HG02763 (cell line): Measurements from ENCODE around the gene WFIKKN1.

Experiments
- ATAC-seq: cut with Tn5 transposase; IDR thresholded peaks from one replicate; pipeline ENCODE4 v1.9.1; 2021; ENCODE audit warnings: mild to moderate bottlenecking, moderate library complexity; ENCODE audit not compliant: unreplicated experiment

The WFIKKN1 gene

DNA sequence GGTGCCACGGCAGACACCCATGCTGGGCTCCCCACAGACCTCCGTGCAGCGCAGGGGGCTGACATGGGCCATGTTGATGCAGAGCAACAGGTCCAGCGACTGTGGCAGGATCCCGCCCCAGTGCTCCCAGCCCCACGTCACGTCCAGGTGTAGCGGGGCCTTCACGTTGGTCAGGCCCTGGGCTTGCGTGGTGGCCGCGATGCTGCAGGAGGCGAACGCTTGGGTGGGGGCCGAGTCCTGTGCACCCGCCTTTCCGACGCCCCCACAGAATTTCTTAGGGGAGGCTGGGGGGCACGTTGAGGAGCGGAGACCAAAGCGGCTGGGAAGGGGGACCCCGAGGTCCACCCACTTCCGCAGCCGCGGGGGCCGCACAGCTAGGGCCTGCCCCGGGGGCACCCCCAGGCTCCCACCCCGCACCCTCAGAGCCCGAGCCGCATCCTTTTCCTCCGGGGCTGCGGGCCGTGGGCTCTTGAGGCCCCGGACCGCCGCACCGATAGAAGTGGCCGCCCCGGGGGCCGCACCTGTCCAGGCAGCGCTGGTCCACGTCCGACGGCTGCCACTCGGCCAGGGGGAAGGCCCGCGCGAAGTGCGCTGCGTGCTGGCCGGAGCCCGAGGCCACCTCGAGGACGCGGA is 4.9 kb downstream of the WFIKKN1 start:
- no peak for ATAC-seq

DNA sequence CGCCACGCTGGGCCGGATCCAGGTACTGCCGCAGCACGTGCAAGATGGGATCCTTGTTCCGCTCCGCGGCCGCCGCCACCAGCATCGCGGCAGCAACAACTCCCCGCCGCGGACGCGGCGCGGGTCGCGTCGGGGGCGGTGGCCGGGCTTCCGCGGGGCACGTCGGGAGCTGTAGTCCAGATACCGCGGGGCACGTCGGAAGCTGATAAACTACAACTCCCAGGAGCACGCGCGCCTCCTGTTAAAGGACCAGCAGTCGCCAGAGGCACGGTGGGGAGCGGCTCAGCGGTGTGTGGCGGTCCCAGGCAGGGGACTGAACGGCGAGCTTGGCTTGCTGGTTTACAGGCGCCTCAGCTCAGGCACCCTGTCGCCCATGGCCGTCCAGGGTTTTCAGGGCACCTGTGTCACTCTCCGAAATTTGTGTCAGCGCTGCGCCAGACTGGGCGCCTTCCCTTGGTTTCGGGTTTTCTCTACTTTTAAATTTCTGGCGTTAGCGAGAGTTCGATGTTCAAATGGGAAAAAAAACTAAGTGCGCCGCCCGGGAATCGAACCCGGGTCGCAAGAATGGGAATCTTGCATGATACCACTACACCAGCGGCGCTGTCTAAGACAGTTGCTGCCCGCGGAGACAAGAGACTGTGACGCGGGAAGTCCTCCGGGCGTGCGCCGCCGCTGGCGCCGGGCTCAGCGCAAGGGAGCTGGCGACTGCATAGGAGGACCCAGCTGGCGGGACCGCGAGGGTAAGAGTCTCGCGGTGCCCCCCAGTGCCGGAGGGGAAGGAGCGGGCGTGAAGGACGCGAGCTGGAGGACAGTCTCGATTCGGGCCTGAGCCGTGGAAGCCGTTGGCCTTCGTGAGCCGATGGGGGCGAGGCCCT is 5.7 kb downstream of the WFIKKN1 start, which contains the start of gene METTL26:
TSS of gene METTL26 (minus strand) at position 100 of the 875 bp plus-strand sequence. CDS start at position 85, 15 bp downstream.
- ATAC-seq: peak; percentile 76

DNA sequence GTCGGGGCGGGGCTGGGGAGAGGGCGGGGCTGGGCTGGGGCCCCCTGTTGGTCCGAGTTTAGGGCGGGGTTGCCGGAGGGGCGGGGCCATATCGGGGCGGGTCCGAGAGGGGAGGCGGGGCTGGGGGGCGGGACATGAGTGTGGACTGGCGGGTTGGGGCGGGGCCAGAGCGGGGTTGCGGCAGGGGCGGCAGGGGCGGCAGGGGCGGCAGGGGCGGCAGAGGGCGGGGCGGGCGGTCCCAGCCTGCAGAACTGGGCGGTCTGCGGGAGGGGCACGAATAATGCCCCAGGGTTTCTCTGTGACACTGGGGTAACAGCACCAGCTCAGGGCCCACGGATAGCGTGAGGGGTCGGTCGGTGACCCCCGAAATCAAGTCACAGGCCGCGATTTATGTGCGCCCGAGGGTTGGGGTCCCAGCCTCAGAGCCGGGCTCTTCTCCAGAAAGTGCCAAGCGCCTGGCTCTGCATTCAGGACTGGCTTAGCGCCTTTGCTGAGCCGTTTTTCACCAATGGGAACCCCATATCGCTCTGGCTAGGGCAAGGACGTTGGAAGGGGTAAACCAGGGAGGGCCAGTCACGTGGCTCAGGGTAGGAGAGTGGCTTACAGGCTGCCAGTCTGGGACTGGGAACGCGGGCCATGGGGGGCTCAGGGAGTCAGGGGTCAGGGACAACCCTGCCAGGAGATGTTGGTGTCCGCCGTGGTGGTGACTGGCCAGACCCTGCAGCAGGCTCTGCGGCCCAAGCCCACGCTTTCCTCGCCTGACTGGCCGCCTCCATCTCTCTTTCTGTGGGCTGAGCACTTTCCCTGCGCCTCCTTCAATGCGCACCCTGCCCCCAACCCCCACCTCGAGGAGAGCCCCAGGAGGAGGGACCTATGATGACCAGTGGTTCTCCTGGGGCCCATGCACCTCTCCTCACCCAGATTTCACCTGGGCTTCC is 6.6 kb downstream of the WFIKKN1 start:
- no peak for ATAC-seq

DNA sequence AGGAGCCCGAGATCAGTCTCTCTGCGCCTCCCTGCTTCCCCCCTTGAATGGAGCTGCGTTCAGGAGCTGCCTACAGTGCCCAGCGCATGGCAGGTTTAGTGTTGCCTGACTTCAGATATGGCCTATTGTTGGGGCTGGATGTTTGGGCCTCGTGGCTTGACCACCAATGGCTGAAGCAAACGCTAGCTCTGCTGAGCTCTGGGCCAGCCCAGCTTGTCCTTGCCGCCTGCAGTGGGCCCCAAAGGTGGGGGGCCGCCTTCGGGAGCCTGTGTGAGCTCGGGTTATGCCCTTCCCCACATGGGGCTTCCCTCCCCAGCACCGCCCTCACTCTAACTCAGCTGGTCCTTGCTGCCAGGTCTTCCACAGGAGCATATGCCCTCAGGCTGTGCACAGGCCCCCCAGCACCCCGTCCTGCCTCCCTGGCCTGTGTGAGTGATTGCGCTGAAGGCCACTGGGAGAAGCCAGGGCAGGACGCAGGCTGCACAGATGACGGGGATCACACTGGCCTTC is 7.3 kb downstream of the WFIKKN1 start:
- ATAC-seq: no peak

DNA sequence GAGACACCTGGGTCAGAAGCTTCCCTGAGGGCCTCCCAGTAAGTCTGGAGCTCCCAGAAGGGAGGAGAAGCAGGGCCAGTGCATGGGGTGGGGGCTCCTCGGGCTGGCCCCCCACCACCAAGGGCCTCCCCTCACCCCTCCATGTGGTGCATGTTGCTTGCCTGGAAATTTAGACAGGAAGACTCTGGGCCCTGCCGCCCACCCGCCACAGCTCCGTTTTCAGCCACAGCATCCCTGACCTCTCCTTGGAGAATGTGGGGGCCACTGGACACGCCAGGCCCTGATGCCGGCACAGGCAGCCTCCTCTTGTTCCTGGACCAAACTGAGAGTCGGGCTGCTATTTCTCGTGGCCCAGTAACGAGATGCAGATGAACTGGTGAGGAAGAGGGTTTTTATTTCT is 8.1 kb downstream of the WFIKKN1 start:
- ATAC-seq: no peak

DNA sequence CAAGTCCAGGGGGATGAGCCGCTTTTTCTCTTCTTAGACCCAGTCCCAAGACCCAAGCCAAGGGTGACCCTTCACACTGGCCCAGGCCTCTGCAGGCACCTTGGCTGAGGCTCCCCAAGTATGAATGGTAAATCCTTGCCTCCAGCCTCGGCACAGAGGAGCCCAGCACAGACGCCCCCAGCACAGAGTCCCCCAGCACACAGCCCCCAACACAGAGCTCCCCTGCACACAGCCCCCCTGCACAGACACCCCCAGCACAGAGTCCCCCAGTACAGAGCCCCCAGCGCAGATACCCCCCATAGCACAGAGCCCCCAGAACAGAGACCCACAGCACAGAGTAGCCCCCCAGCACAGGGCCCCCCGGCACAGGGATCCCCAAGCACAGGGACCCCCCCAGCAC is 9.8 kb downstream of the WFIKKN1 start:
- ATAC-seq: no peak

DNA sequence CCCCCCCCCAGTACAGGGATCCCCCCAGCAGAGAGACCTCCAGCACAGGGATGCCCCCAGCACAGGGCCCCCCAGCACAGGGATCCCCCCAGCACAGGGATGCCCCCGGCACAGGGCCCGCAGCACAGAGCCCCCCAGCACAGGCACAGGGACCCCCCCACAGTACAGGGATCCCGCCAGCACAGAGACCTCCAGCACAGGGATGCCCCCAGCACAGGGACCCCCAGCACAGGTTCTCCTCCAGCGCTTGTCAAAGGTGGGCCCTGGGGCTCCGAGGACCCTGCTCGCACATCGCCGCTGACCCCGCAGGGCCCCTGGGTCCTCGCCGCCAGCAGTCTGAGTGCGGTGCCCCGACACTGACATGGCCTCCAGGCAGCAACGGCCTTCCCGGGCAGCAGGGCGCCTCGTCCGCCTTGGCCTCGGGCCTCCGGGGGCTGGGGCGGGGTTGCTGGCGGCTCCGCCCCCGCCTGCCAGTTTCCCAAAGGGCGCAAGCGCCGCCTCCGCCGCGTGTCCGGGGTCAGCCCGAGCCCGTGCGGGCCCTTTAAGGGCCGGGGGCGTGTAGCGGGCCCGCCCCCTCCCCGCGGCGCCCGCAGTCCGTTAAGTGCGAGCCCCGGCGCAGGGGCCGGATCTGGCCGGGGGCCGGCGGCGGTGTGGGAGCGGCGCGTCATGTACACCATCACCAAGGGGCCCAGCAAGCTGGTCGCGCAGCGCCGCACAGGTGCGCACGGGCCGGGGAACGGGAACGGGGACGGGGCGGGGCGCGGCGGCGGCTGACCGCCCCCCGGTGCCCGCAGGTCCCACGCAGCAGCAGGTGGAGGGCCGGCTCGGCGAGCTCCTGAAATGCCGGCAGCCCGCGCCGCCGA is 10.8 kb downstream of the WFIKKN1 start, which contains the start of gene MCRIP2:
TSS of gene MCRIP2 (plus strand) at position 503 of the 863 bp plus-strand sequence. CDS start at position 667, 164 bp downstream.
- peak; percentile 54 for ATAC-seq

DNA sequence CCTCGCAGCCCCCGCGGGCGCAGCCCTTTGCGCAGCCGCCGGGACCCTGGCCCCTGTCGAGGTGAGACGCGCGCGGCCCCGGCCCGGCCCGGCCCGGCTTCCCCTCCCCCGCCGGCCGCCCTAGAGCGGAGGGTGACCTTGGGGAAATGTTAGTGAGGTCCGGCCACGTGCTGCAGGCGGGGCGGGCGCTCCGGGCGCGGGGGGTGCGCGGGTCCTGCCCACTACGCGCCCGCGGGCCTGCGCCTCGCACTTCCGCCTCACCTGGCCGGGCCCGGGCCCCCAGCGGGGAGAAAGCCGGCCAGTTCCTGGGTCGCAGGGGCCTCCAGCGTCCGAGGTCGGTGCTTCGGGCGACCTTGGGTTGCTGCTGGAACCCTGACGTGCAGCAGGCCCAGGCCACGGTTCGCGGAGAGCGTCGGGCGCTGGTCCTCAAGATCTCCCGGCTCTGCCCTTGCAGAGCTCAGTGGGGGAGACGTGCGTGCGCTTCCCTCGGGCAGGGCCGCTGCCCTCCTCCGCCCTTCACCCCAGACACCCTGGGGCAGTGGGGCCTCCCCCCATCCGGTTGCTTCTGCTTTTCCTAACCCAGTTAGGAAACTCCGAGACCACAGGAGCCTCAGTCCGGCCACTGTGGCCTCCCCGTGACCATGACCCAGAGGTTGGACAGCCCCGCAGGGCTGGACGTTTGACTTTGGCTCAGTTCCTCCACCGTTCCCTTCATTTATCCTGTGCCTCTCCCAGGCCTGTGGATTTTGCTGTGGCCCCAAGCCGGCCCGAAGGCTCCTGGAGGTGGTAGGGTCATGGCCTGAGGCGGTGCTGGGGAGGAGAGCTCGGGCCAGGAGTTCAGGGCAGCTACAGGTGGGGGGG is 11.6 kb downstream of the WFIKKN1 start:
- ATAC-seq: peak; percentile 37

DNA sequence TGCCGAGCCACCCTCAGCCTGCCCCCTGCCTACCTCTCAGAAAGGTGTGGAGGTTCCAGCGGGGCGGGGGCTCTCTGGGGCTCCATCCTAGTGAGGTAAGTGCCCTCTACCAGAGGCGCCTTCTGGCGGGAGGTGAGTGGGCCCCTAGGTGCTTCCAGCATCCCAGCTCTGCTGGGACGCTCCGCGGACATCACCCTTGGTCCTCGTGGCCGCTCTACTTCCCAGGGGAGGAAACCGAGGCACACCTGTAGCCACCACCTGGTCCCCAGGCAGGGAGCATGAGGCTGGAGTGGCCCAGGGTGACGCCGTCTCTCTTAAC is 12.2 kb downstream of the WFIKKN1 start:
- no peak for ATAC-seq

DNA sequence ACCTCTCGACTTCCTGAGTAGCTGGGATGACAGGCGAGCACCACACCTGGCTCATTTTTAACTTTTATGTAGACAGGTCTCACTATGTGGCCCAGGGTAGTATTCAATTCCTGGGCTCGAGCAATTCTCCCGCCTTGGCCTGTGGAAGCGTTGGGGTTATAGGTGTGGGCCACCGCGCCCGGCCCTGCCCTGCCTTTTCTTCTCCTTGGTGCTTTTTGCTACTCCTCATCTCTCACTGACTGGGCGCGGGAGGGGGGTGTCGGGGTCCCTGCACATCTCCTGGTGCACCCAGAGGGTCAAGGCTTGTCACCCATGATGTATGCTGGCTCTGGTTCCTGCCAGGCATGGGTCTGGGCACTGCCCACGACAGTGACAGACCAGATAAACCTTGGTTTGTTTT is 13.8 kb downstream of the WFIKKN1 start:
- no peak for ATAC-seq

DNA sequence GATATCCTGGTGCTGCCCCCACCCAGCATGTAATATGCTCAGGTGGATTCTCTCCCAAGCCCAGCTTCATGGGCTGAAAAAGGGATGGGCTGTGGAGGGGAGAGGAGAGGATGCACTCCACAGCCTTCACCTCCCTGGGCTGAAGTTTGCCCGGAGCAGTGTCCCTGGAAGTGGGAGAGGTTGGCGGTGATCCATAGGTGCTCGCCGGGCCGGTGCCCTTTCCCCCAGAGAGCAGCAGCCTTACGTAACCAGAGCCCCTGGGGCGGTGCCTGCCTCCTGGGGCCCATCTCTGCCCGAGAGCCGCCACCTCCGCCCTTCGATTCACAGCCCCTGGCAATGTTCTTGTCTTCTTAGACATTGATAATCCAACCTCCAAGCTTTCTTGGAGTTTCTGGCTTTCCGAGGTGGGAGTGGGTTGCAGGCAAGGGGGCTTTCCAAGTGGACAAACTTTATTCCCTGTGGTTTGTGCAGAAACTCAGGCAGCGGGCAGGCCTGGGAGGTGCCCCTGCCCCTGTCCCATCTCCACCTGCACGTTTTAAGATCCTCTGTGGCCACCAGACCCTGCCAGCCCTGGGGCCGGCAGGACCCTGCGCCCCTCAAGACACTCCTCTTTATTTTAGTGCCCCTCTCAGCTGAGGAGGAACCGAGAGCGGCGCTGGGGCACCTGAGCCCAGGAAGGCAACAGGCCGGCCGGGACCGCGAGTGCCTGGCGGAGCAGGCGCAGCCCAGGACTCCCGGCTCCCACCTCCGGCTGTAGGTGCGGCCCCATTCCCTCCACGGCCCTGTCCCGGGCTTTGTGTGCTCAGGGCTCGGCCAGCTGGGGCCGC is 15.3 kb downstream of the WFIKKN1 start:
- ATAC-seq: no peak

DNA sequence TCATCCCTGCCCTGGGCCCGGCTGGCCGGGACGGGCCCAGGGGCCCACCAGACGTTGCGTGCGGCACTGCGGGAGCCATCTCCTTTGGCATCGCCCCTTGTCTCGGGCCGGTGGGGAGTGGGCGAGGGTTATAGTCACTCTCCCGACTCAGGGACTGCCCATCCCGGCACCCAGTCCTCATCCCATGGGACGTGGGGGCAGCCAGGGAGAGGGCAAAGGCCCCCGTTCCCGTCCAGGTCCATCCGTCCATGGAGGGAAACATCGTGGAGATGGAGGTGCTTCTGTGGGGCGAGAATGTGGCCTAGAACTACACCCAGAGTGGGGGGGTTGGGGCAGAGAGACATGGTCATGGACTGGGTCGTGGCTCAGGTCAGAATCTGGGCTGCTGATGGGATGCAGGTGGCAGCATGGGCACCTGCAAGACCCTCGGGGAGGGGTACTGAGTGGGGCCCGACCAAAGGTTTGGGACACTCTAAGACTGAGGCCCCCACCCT is 15.9 kb downstream of the WFIKKN1 start:
- ATAC-seq: no peak

DNA sequence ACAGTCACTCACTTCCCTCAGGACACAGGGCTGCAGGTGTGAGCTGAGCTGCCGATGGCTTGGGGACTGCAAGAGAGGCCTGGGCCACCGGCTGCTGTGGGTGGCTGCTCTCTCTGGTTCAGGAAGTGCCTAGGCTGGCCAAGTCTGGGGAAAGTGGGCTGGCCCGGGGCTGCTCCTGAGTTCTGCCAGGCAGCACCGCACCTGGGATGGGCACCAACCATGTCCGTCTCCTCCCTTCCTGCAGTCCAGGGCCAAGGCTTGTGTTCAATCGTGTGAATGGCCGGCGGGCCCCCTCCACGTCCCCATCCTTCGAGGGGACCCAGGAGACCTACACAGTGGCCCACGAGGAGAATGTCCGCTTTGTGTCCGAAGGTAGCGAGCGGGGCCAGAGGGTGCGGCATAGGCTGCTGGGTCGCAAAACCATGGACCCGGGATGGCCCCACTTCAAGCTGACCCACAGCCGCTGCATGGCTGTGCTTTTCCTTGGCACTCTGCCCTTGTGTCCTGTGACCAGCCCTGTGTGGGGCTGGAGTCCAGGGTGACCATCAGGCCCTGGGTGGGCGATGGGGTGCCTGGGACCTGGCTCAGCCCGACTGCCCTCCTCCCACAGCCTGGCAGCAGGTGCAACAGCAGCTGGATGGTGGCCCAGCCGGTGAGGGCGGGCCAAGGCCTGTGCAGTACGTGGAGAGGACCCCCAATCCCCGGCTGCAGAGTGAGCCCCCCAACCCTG is 16.6 kb downstream of the WFIKKN1 start:
- ATAC-seq: no peak

DNA sequence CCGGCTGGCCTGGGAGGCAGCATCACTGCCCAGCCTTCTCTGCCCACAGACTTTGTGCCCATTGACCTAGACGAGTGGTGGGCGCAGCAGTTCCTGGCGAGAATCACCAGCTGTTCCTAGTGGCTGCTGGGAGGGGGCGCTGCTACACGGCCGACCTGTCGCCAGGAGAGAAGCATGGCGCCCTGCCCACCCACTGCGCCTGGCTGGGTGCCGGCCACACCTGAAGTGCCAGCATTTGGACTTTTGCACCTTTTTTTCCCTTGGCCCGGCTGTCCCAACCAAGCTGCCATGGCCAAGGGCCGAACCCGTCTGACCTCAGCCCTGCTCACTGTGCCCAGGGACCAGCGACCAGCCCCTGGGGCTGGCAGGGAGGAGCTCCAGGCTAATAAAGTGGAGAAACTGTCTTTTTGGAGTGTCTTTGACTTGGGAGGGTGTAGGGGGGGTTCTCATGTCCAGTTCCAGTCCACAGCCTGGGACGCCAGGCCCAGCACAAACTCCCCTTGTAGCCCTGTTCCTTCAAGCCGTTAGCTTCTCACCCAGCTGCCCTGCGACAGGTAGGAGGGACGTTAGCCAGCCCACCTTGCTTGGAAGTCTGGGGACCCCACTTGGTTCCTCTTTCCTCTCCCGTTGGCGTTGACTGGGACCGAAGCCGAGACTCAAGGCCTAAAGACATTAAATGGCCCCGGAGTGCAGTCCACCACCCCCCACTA is 17.4 kb downstream of the WFIKKN1 start:
- no peak for ATAC-seq

DNA sequence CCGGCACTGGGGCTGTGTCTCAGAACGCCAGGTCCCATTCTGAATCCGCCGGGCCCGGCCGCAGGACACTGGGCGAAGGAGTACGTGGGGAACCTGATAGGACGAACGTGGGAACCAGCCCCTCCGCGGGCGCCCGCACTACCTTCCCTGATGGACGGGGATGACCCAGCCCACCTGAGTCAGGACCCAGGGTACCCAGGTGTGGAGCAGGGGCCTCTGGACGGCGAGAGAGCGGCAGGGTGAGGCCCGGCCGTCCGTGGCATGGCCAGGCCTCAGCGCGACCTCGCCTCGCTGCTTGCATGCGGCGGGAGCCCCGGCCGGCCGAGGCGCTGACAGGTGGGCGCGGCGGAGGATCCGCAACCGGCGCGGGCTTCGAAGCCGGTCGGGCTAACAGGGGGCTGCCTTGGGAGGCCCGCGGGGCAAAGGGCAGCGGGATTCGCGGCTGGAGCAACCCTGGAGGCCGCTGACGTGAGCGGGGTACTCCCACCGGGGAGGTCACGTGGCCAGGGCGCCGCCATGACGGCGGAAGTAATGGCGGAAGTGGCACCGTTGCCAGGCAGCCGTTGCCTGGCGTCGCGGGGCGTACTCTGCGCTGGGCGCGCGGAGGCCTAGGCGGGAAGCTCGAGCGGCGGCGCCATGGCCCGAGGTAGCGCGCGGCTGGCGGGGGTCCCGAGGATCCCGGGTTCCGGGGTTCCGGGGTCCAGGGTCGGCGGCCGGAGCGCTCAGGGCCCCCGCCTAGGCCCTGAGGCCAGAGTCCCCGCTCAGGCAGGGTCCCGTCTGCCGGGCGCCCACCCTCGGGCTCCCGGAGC is 18.2 kb downstream of the WFIKKN1 start, which contains the start of gene WDR90:
TSS of gene WDR90 (plus strand) at position 585 of the 809 bp plus-strand sequence. CDS start at position 637, 52 bp downstream.
- peak; percentile 76 for ATAC-seq

DNA sequence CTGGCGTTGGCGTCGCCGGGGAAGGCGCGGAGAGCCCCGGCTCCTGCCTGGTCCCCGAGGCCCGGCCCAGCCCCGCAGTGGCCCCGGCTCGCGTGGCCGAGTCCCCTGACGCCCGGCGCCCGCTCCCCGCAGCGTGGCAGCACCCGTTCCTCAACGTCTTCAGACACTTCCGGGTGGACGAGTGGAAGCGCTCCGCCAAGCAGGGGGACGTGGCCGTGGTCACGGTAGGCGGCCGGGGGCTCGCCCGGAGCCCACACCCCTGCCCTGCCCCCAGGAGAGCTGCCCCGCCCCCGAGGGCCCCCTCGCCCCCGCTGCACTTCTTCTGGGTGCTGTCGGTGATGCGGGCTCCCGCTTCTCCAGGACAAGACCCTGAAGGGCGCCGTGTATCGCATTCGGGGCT is 18.8 kb downstream of the WFIKKN1 start:
- peak; percentile 9 for ATAC-seq
